GM12872 (cell line): ENCODE measurements around the gene ACP6.

Experiments used
- CTCF ChIP-seq: IDR thresholded peaks from 3 replicates; pipeline ENCODE4 v1.5.1; 2011; ENCODE audit warnings: low read depth, mild to moderate bottlenecking, low read length, moderate library complexity; ENCODE audit not compliant: insufficient read depth

Gene ACP6

GRCh38 chr1:147664206-147664605, 6.1 kb downstream of the ACP6 start:
- no peak for TF ChIP-seq CTCF

- TF ChIP-seq CTCF = no peak
These were observed 15.8 kb downstream of the ACP6 start for GRCh38 chr1:147654511-147654910.

- TF ChIP-seq CTCF = no peak
These were observed 18.0 kb downstream of the ACP6 start for GRCh38 chr1:147652306-147652705.

- TF ChIP-seq CTCF = no peak
These were observed 18.9 kb downstream of the ACP6 start for GRCh38 chr1:147651466-147651865.

- no peak for TF ChIP-seq CTCF
These were observed 21.4 kb downstream of the ACP6 start for GRCh38 chr1:147648933-147649332.

- no peak for TF ChIP-seq CTCF
These were observed 22.3 kb downstream of the ACP6 start for GRCh38 chr1:147647796-147648633.

GRCh38 chr1:147643974-147644373, 26.4 kb downstream of the ACP6 start:
- TF ChIP-seq CTCF = no peak
